Endodermal cell (in vitro differentiated cells): Measurements from ENCODE around the gene DDX50. TPM values are rescaled to one million over a fixed set of nuclear protein-coding genes. Genes with fewer than 3 reads are reported as not detected.

Source experiments
- DNase-seq: peaks from one replicate; pipeline ENCODE4 v3.0.0-alpha.2; 2017
- H3K27ac ChIP-seq: 2 replicates; pipeline ENCODE4 v1.5.1; 2013; ENCODE audit warnings: mild to moderate bottlenecking, low read depth, low read length, moderate library complexity
- H3K27me3 ChIP-seq: 2 replicates; pipeline ENCODE4 v1.6.1; 2013; ENCODE audit warnings: mild to moderate bottlenecking, low read length, moderate library complexity; ENCODE audit not compliant: insufficient read depth, control insufficient read depth, poor library complexity, severe bottlenecking
- H3K36me3 ChIP-seq: 2 replicates; pipeline ENCODE4 v1.7.0; 2013; ENCODE audit warnings: mild to moderate bottlenecking, low read length, moderate library complexity; ENCODE audit not compliant: control insufficient read depth, insufficient read depth
- H3K4me1 ChIP-seq: one replicate; pipeline ENCODE4 v1.7.0; 2013; ENCODE audit warnings: low read length; ENCODE audit not compliant: control insufficient read depth, insufficient read depth
- H3K4me3 ChIP-seq: 2 replicates; pipeline ENCODE4 v1.5.1; 2013; ENCODE audit warnings: mild to moderate bottlenecking, low read length, moderate library complexity
- H3K9ac ChIP-seq: 2 replicates; pipeline ENCODE4 v1.6.1; 2013; ENCODE audit warnings: mild to moderate bottlenecking, low read length, moderate library complexity; ENCODE audit not compliant: poor library complexity, severe bottlenecking; ENCODE audit errors: extremely low read depth
- H3K9me3 ChIP-seq: 2 replicates; pipeline ENCODE4 v1.6.1; 2013; ENCODE audit warnings: mild to moderate bottlenecking, low read length, moderate library complexity; ENCODE audit not compliant: control insufficient read depth
- H3K27ac Mint-ChIP-seq: 2 replicates; pipeline ENCODE4 v1.8.0; 2020; ENCODE audit warnings: mixed read lengths
- H3K27me3 Mint-ChIP-seq: 2 replicates; pipeline ENCODE4 v1.8.0; 2021; ENCODE audit warnings: mild to moderate bottlenecking, mixed read lengths; ENCODE audit not compliant: insufficient read depth
- H3K36me3 Mint-ChIP-seq: 2 replicates; pipeline ENCODE4 v1.8.0; 2020; ENCODE audit warnings: low read depth, mixed read lengths
- H3K4me1 Mint-ChIP-seq: 2 replicates; pipeline ENCODE4 v1.8.0; 2020; ENCODE audit warnings: mixed read lengths
- H3K4me3 Mint-ChIP-seq: 2 replicates; pipeline ENCODE4 v1.8.0; 2020; ENCODE audit warnings: mild to moderate bottlenecking, moderate library complexity, mixed read lengths
- H3K9me3 Mint-ChIP-seq: 2 replicates; pipeline ENCODE4 v1.8.0; 2020; ENCODE audit warnings: mild to moderate bottlenecking, mixed read lengths
- CTCF ChIP-seq: fragments of 200-600 bp; sonication (generic); conservative IDR thresholded peaks from 2 replicates; pipeline ENCODE4 v1.5.0; 2021; ENCODE audit warnings: antibody characterized with exemption, mild to moderate bottlenecking
- WGBS, 2 experiments: methylation state at CpG; one replicate each; pipeline versions ENCODE4 v1.1.5 to v1.1.7; 2013; ENCODE audit warnings: missing lambda C conversion rate in 2 of 2, mixed read lengths in 1 of 2; ENCODE audit not compliant: insufficient coverage in 1 of 2, insufficient read length in 1 of 2; 5-methylcytosine and 5-hydroxymethylcytosine counted together
- total RNA-seq, 2 donors: library from RNA; stranded (reverse); fragmentation: NEBNext Ultra II Directional in 1 of 2; extraction: Animal tissue kit (Norgen Biotek cat#: 25700) in 1 of 2; gene quantifications; 2 replicates in 1 of 2; 3 replicates in 1 of 2; pipeline ENCODE4 v1.2.1, GENCODE V29; 2021

Gene DDX50
- total RNA-seq, 2 donors from 2014 or later = 38.0 to 46.5 TPM

- 33 to 65% methylated on average over 1 to 5 of the region's 5 CpGs for WGBS, 2 experiments
- H3K4me1 Mint-ChIP-seq = peaks cover 32% of the 10 kb centered on the region
- no peaks in the 10 kb centered on the region for H3K27me3 Mint-ChIP-seq
- H3K4me3 Mint-ChIP-seq = peak overlapping the region; percentile 13
- Histone ChIP-seq H3K4me1 (peaks cover 2% of the 10 kb centered on the region), H3K27ac (peak overlapping the region; percentile 40), H3K27me3 (no peaks in the 10 kb centered on the region), H3K9me3 (peaks cover 37% of the 10 kb centered on the region), H3K9ac (no peak overlapping the region), H3K4me3 (peak overlapping the region; percentile 66), H3K36me3 (no peaks in the 10 kb centered on the region)
- DNase-seq = no peak
- peaks cover 19% of the 10 kb centered on the region for H3K36me3 Mint-ChIP-seq
- H3K9me3 Mint-ChIP-seq = peaks cover 34% of the 10 kb centered on the region
- H3K27ac Mint-ChIP-seq = peak overlapping the region; percentile 46
- no peak for TF ChIP-seq CTCF
These were observed 29.3 kb upstream of the DDX50 start for GRCh38 chr10:68871731-68872342.

- peak overlapping the region; percentile 9 for H3K4me3 Mint-ChIP-seq
- H3K36me3 Mint-ChIP-seq = no peaks in the 10 kb centered on the region
- no peaks in the 10 kb centered on the region for H3K36me3 ChIP-seq
- H3K27ac ChIP-seq = peak overlapping the region; percentile 45
- no peaks in the 10 kb centered on the region for H3K9me3 Mint-ChIP-seq
- no peaks in the 10 kb centered on the region for H3K27me3 ChIP-seq
- peak overlapping the region; percentile 30 for H3K4me3 ChIP-seq
- peaks cover 9% of the 10 kb centered on the region for H3K4me1 ChIP-seq
- no peaks in the 10 kb centered on the region for H3K27me3 Mint-ChIP-seq
- DNase-seq = no peak
- 77 to 83% methylated on average over 12 to 15 of the region's 15 CpGs for WGBS, 2 experiments
- H3K9ac ChIP-seq = no peak overlapping the region
- H3K27ac Mint-ChIP-seq = peak overlapping the region; percentile 26
- no peaks in the 10 kb centered on the region for H3K9me3 ChIP-seq
- peaks cover 48% of the 10 kb centered on the region for H3K4me1 Mint-ChIP-seq
- TF ChIP-seq CTCF = no peak
These were observed 24.6 kb upstream of the DDX50 start for GRCh38 chr10:68876246-68877138.

GRCh38 chr10:68877482-68878110 lies 23.5 kb upstream of the DDX50 start:
- Histone ChIP-seq H3K4me3 (no peak overlapping the region), H3K27me3 (no peaks in the 10 kb centered on the region), H3K9me3 (no peaks in the 10 kb centered on the region), H3K4me1 (peaks cover 9% of the 10 kb centered on the region), H3K9ac (no peak overlapping the region), H3K36me3 (no peaks in the 10 kb centered on the region), H3K27ac (peak overlapping the region; percentile 45)
- Mint-ChIP-seq H3K36me3 (peaks cover under 1% of the 10 kb centered on the region), H3K9me3 (no peaks in the 10 kb centered on the region), H3K4me3 (peak overlapping the region; percentile 17), H3K27me3 (no peaks in the 10 kb centered on the region), H3K4me1 (peaks cover 42% of the 10 kb centered on the region), H3K27ac (no peak overlapping the region)
- peak; percentile 58 for DNase-seq
- 27% methylated on average over 1 of the region's 1 CpG; no CpG with 5 or more reads in 1 of the 2 experiments for WGBS, 2 experiments
- TF ChIP-seq CTCF = peak; percentile 28
